GM21360 (cell line): ENCODE measurements around the gene CBFA2T3.

Experiments used
- ATAC-seq: cut with Tn5 transposase; IDR thresholded peaks from one replicate; pipeline ENCODE4 v1.9.1; 2021; ENCODE audit warnings: mild to moderate bottlenecking, moderate library complexity; ENCODE audit not compliant: unreplicated experiment

CBFA2T3 gene

DNA sequence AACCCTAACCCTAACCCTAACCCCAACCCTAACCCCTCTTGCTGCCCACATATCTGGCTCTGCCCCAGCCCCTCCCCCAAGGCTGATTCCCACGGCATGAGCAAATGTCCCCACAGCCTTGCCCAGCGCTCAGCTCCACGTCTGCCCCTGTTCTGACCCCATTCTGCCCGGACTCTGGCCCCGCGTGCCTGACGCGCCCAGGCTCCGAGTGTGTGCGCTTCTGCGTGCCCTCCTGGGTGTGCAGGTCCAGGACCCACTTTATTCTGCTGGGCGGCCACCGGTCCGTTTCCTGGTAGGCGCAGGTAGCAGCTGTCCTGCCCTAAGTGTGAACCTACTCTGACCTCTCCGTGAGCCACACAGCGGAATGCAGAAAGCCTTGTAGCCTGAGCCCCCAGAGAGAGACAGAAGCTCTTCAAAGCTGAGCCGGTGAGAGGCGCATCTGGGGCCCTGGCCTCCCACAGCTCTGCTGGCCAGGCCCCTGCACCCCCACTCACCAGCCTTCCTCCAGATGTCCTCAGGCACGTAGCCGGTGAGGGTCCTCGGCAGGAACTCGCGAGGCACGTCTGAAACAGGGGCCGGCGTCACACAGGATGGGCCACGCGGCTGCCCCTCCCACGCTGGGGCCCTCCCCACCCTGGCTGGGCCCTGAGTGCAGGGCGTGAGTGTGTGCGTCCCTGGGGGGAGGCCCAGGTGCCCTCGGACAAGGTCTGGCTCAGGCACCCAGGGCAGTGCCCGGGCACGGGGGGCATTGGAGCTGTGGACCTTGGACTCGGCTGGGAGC lies 96.6 kb downstream of the CBFA2T3 start:
- ATAC-seq: no peak

- ATAC-seq: no peak
Observed at GRCh38 chr16:88879788-88880055, 97.3 kb downstream of the CBFA2T3 start.

DNA sequence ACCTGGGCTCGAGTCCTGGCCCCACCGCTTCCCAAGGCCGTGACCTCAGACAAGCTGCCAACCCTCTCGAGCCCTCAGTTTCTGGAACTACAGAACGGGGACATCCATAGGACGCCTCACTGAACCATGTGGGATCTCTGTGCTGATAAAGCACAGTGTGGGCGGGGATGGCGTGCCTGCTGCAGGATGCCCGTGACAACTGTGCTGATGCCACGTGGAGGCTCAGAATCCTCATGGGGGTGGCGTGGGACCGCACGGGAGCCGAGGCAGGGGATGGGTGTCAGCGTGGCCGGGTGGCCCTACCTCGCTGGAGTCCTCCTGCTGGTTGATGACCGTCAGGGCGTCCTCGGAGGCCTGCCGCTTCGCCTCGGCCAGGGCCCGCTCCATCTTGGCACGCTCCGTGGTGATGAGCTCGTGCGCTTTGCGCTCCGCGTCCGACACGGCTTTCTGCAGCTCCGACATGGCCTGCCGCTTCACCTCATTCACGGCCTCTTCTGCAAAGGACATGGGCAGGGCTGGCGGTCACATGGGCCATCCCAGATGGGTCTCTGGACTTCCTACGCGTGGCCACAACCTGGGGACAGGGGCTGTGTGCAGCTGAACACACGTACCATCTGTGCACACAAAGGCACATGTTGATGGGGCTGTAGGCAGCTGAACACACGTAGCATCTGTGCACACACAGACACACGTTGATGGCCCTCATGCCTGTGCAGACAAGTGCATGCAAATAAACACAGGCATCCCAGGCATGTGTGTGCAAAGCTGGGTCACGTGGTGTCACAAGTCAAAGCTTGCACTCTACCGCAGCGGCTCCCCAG lies 97.8 kb downstream of the CBFA2T3 start:
- no peak for ATAC-seq

DNA sequence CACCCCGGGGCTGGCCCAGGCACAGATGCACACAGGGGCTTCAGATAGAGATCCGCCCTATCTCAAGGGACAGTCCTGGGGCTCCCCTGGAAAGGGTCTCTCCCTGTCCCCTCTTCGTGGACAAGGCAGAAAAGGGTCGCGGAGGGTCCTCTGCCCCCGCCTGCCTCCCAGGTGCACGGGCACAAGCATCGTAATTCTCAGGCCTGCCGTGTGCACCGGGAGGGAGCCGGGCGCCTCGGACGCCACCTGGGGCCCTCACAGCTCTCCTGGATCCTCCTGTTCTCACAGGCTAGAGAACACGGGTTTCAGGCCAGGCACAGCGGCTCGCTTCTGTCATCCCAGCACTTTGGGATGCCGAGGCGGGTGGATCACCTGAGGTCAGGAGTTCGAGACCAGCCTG lies 98.7 kb downstream of the CBFA2T3 start:
- no peak for ATAC-seq

DNA sequence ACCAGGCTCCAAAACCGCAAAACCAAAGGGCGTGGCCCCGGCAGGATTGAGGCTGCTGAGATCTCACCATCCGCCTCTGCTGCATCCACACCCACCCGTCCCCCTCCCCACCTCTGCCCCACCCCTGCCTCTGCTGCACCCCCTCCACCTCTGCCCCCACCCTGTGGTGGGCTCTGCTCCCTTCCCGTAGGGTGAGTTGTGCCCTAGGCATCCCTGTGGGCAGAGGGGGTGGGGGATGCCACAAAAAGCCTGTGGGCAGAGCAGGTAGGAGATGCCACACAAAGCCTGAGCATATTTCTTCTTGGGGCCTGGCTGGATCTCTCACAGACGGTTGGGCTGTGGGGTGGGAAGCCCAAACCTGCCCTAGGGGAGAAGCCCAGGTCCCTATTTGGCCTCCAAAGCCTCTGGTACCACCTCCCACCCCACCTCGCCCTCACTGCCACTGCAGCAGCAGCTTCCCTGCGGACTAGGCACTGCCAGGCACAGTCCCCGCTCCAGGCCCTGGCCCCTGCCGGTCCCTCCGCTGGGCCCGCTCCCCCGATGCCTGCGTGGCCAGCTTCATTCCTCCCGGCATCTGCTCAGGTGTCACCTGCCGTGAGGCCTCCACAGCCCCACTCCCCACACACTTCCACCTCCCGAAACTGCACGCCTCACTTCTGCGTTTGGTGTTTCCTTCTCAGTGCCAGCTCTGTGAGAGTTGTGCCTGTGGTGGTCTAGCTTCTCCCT lies 99.3 kb downstream of the CBFA2T3 start:
- ATAC-seq: no peak

GRCh38 chr16:88876942-88877526 lies 100.0 kb downstream of the CBFA2T3 start:
- ATAC-seq: no peak

- ATAC-seq: no peak
Observed at GRCh38 chr16:88875703-88876234, 101.2 kb downstream of the CBFA2T3 start.

DNA sequence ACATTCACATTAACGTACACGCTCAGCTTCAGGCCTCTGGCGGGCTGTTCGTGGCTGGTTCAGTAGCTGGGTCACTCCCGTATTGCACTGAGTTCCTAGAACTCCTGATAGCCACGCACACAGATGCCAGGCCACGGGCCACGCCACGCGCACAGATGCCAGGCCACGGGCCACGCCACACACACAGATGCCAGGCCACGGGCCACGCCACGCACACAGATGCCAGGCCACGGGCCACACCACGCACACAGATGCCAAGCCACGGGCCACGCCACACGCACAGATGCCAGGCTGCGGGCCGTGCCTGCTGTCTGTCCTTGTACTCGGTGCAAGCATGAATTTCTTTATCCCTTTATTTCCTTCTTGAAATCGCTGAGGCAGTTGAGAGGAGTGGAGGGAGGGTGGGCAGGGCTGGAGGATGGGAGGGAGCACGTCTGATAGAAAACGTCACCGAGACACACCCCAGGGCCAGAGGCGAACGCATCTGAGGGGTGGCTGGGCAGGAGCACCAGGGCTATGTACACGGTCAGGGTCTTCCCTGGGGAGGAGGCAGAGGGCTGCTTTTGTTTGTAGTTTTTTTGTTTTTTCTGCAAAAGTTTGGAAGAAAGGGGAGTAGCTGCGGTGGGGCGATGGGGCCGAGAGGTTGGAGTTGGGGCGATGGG lies 101.9 kb downstream of the CBFA2T3 start:
- no peak for ATAC-seq

- no peak for ATAC-seq
Observed at GRCh38 chr16:88872650-88873331, 104.2 kb downstream of the CBFA2T3 start.

DNA sequence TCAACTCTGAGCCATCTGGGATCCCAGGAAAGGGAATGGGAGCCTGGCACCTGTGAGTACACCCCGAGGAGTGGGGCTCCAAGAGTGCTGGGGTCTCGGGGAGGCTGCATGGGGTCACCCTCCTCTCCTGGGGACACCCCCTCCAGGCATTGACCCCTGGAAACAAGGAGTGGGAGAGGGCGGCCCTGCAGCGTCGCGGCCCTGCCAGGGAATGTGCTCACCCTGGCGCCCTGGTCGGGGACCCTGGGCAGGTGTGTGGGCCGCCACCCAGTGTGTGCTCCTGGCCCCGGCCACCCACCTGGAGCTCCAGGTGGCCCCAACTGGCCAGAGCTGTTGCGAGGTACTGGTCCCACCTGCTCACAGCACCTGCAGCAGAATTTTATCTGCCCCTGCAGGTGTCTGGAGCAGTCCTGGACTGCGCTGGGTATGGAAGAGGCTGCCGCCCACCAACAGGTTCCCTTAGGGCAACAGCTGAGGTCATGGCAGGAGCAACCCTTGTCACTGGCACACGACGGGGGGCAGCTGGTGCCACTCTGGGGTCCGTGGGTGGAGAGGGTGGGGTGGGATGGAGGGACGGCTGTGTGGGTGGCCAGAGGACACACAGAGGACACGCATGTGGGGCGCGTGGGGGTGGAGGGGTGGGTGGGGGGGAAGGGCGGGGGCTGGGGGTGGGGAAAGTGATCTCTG lies 105.1 kb downstream of the CBFA2T3 start:
- ATAC-seq: no peak

DNA sequence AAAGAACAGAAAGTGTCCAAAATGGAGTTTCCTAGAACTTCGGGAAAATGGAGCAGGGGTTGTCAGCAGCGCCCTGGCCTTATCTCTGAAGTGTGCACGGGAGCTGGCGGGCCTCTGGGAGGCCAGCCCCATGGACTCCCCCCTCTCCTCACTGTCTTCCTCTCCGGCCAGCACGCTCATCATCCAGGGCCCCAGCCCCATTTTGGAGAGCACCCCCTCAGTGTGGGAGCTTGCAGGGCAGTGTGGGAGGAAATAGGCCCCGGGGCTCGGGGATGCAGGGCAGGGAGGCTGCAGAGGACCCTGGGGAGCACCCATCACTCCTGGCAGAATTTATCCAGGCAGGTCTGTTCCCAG lies 105.7 kb downstream of the CBFA2T3 start:
- ATAC-seq: no peak

DNA sequence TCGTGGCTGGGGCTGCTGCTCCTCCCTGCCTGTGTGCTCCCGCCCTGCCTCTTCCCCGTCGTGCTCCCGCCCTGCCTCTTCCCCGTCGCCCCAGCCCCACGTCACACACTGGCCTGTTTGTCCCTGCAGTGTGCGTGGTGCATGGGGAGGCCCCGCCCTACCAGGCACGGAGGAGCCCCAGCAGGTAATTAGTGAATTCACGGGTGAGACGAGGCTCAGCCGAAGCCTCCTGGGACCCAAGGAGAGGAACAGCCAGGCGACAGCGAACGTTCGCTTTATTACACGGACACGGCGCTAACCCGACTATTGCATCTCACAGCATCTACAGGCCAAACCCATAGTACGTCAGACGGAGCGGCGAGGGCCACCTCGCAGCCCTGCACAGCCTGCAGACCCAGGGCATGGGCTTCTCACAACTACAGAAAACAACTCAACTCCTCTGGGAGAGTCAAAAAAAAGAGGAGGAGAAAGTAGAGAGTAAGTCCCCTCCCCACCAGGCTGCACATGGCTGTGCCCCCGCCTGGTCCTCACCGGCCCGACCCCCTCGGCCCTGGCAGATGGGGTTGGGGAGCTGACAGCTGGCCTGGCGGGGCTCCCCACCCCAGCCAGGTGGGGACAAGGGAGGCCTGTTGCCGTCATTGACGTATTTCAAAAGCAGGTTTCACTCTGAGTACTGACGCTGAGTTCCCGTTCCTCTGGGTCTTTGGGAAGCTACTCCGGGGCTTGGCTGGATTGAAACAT lies 106.2 kb downstream of the CBFA2T3 start:
- ATAC-seq: no peak

DNA sequence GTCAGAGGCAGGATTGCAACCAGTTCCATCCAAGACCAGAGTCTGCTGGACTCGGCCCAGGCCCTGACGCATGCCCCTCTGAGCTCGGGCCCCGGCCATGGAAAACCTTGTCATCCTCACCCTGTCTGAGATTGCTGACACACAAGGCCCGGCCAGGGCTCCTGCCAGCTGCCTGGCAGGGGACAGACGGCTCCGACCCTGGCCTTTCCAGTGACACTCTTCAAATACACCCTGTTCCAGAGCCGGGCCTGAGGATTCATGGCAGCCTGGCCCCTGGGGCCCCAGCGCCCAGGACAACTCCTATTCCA lies 107.4 kb downstream of the CBFA2T3 start:
- ATAC-seq: no peak

DNA sequence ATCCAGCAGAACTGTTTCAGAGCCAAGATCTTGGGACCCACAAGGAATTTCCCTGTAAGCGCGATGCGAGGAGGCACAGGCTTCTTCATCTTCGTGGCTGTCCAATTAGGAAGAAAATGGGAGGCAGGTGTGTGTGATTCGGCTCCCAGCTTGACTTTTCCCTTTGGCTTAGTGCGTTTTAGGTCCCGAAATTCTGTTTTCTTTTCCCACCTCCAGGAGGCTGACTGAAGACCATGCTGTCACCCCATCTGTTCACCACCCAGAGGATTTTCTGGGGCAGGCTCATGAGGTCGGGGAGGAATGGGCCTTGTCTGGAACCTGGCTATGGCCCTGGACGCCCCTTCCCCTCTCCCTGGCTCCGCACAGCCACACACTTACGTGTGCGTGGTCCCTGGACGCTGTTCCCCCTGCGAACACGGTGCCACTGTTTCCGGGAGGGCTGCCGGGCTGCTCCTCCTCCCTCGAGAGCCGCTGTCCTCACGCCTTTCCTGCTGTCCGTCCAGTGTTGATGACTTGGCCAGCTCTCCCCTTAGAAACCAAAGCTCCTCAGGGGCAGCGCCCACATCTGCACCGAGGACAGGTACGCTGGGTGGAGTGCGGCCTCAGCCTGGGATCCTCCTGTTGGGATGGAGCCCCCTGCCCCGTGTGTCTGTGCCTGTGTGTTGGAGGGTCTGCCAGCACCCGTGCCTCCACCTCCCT lies 107.9 kb downstream of the CBFA2T3 start:
- ATAC-seq: no peak

DNA sequence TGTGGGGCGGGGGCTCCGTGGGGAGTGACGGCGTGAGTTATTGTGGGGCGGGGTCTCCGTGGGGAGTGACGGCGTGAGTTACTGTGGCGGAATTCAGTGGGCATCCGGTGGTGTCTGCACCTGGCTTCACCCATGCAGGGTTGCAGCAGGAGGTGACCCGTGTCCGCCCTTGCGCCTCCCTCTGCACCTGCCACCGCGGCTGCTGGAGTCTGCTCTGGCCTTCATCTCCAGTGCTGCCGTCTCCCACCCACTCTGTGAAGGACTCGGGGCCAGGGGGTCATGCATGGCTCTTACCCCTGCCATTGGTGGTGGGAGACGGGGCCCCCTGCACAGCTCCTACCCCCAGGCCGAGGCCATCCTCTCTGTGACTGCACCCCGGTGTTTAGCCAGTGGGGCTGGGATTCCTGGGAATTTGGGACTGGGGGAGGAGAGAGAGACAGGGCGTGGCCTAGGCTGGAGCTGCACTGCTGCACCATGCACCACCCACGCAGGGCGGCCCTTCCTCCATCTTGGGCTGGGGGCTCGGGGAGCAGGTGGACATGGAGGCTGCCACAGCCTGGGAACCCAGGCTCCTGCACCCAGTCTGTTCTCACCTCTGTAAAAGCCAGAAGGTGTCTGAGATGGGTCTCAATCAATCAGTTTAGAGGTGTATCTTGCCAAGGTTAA lies 109.3 kb downstream of the CBFA2T3 start:
- no peak for ATAC-seq

GRCh38 chr16:88866151-88866920 lies 110.7 kb downstream of the CBFA2T3 start, which contains the start of gene PABPN1L:
TSS of gene PABPN1L (minus strand) at chr16:88866660. CDS start at chr16:88866606, 54 bp downstream.
- no peak for ATAC-seq

- ATAC-seq: no peak
Observed at GRCh38 chr16:88865742-88866141, 111.3 kb downstream of the CBFA2T3 start.
